HG02759 (cell line): ENCODE data around the gene ERGIC1.
"Not testable (repeated sequence)": the region's sequence is repeated elsewhere in the genome, so short reads cannot be mapped to it uniquely, and the experiment has no call there.

Experiments used
- ATAC-seq: cut with Tn5 transposase; IDR thresholded peaks from one replicate; pipeline ENCODE4 v1.9.1; 2021; ENCODE audit warnings: mild to moderate bottlenecking, moderate library complexity; ENCODE audit not compliant: unreplicated experiment

The ERGIC1 gene

DNA sequence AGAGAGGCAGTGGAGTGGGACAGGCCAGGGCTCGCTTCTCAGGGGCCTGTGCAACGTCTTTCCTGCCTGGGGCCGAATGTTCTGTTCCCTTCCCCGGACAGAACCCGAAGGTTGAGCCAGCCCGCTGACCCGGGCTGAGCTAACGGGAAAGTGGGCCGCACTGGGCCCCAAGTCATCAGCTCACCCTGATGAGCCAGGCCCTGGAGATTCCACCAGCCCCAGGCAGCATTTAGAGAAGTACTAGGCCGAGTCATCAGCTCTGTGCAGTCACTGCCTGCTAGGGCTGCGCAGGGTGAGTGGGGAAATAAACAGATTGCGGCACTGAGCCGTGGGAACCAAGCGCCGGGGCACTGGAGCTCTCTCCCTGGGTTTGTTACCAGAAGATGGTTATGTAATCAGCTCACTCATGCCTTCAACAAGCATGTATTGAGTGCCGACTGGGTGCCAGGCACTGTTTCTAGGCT is 33.9 kb upstream of the ERGIC1 start:
- no peak for ATAC-seq

- no peak for ATAC-seq
These were observed 32.8 kb upstream of the ERGIC1 start for GRCh38 chr5:172801179-172801671.

DNA sequence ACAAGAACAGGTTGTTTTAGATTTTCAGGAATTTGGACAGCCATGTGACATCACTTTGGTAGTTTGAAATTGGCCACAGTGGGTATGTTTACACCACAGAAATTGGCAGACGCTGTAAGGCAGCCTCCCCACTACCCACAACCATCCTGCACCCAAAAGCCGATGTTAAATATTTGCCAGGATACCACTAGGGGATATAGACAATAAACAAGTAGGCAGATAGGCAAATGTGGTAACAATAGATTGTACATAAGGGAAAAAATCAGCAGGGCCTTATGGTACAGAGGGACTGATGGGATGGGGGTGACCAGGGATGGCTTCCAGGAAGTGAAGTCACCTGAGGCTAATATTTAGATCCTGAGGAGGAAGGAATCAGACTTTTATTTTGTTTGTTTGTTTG is 31.9 kb upstream of the ERGIC1 start:
- ATAC-seq, result no peak

DNA sequence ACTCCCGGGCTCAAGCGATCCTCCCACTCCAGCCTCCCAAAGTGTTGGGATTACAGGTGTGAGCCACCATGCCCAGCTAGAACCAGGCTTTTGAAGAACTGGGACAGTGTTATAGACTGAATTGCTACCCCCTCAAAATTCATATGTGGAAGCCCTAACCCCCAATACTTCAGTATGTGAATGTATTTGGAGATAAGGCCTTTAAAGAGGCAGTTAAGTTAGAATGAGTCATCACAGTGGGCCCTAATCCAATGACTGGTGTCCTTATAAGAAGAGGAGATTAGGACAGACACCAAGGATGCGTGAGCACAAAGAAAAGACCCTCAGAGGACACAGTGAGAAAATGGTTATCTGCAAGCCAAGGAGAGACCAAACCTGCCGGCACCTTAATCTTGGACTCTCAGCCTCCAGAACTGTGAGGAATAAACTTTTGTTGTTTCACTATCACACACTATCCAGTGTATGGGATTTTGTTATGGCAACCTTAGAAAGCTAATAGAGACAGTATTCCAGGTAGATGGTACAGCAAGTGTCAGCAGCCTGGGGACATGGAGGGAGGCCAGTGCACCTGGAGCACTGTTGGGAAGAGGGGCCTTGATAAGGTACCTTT is 31.4 kb upstream of the ERGIC1 start:
- ATAC-seq, result no peak

GRCh38 chr5:172805018-172805683 is 28.9 kb upstream of the ERGIC1 start:
- ATAC-seq, result no peak

- no peak for ATAC-seq
These were observed 28.3 kb upstream of the ERGIC1 start for GRCh38 chr5:172805736-172806255.

- peak; percentile 99 for ATAC-seq
These were observed 27.0 kb upstream of the ERGIC1 start for GRCh38 chr5:172806897-172807672.

- ATAC-seq, result no peak
These were observed 26.2 kb upstream of the ERGIC1 start for GRCh38 chr5:172807766-172808311.

GRCh38 chr5:172809774-172810173 is 24.3 kb upstream of the ERGIC1 start:
- ATAC-seq, result no peak

GRCh38 chr5:172810996-172811395 is 23.1 kb upstream of the ERGIC1 start:
- ATAC-seq, result not testable (repeated sequence)

- ATAC-seq, result no peak
These were observed 18.4 kb upstream of the ERGIC1 start for GRCh38 chr5:172815631-172816030.

DNA sequence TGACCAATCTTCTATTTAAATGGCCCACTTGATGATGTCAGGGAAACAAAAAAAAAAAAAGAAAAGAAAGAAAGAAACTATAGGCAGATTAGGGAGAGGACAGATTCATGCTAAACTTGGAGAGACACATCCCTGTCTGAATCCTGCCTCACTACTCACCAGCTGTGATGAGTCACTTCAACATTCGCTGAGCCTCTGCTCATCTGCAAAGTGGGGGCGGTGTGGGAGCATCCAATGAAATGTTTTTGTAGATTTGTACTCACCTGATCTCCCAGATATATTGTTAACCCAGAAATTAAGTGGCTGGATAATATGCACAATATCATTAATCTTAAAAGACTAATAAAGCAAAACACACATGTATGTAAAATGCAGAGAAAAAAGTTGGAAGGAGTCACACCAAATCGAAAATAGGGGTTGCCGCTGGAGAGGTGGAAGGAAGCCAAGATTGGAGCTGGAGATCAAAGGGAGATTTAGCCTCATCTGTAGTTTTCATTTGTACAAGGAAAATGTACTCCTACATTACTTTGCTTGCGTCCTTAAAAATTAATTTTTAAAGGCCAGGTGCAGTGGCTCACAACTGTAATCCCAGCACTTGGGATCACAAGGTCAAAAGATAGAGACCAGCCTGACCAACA is 17.0 kb upstream of the ERGIC1 start:
- no peak for ATAC-seq

- no peak for ATAC-seq
These were observed 16.4 kb upstream of the ERGIC1 start for GRCh38 chr5:172817664-172818063.

- no peak for ATAC-seq
These were observed 16.0 kb upstream of the ERGIC1 start for GRCh38 chr5:172818081-172818480.

DNA sequence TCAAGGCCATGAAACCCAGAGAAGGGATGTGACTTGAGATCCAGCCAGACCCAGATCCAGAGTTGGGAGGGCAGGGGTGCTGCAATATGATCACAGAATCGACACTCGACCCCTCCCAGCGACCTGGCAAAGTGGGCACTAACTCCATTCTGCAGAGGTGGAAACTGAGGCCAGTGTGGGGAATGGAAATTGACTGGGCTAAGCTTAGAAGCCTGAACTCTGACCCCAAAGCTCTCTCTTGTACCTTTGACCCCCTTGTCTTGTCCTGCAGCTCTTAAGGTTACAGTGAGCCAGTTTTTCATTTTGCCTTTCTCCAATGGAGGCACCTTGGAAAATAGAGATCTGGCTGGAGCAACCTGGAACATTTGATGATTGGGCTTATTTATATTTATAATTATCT is 14.5 kb upstream of the ERGIC1 start:
- ATAC-seq, result no peak

DNA sequence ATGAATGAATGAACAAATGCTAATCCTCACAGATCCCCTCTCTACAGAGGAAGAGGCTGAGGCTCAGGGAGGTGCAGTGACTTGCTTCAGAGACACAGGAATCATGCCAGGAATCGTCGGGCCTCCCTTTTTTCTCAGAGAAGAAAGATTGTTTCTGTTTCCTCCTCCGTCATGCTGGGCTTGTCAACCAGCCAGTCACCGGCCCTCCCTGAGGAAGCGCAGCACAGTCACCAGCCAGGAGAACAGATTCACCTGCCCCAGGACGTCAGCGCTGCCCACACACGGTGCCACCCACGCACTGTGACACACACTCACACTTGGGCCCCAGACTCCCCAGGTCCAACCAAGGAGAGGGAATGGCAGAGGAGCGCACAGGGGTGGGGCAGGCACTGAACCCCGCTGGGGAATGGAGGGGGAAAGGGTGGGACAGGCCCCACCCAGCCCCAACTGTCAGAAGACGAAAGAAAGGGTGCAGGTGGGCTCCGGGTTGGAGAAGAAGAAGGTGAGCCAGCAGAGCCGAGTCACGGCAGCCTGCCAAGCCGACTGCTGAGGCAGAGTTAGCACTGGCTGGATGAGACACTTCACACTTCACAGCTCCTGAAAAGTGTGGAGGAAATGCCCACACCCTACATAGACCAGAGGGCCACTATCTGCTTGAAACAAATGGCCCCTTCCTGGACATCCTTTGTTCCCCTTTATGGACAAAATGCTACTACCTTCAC is 13.8 kb upstream of the ERGIC1 start:
- ATAC-seq, result no peak

DNA sequence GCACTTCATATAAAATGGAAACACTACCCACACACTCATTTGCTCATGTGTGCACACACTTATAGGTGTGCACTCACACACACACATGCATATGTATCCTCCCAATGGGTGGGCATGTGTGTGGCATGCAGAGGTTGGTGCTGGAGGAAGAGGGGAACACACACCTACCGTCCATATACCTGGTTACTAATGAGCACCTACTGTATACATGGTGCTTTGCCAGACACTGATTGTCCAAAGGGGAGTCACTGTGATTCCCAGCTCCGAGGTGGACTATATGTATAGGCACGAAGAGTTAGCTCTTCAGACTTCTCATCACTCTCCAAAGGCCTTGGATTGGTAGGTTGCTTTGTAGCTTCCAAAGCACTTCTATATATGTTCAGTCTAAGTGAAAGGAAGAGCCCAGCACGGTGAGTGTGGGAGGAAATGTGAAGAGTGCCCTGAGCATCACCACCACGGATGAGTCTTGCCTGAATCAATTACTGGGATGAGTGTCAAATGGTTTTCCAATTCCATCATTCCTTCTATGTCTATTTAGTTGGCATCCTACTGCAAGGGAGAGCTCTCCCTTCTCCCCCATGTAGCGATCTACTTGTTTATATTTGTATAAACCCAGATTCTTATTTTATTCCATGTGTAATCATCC is 12.6 kb upstream of the ERGIC1 start:
- ATAC-seq, result no peak

- no peak for ATAC-seq
These were observed 10.2 kb upstream of the ERGIC1 start for GRCh38 chr5:172823840-172824362.

DNA sequence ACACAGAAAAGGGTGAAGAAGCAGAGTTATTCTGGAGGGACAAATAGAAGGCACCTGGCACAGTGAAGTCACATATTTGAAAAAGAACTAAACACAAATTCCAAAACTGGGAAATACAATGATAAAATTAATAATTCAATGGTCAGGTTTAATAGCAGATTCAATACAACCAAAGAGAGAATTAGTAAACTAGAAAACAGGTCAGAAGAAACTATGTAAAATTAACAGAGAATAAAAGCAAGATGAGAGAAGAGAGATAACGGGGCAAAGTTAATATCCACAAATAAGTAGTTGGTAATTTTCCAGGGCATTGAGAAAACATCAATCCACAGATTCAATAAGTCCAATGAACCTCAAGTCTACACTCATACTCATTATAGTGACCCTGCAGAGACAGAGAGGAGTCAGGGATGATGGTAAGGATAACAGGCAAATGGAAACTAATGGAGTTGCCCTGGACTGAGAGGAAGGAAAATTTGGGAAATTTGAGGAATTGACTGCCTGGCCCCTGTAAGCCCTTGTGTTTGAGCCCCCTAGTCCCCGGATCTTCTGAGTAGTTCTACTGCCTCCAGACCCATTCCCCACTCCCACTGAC is 8.3 kb upstream of the ERGIC1 start:
- no peak for ATAC-seq
